Measurements from ENCODE around the gene SLC39A11. TPM values are rescaled to one million over a fixed set of nuclear protein-coding genes. Genes with fewer than 3 reads are reported as not detected.

SLC39A11 gene
- total RNA-seq, 2 experiments from 2014 or later = 9.7 to 12.2 TPM

- Mint-ChIP-seq H3K36me3 (ENCODE audit: low read depth) (peaks cover 95% of the 10 kb centered on the region), H3K4me3 (no peak overlapping the region), H3K27me3 (no peaks in the 10 kb centered on the region), H3K27ac (no peak overlapping the region), H3K4me1 (ENCODE audit: low read depth) (no peaks in the 10 kb centered on the region), H3K9me3 (peaks cover 24% of the 10 kb centered on the region)
- DNase-seq (no peak), ATAC-seq (ENCODE audit: poor library complexity) (no peak)
- no peaks in the 10 kb centered on the region for H3K27me3 ChIP-seq (ENCODE audit: control insufficient read depth in 1 of 2, insufficient read depth in 2 of 2, low read length in 2 of 2)
- intact Hi-C loops (cut with DNase I, micrococcal nuclease) = no loop called here
- POLR2A ChIA-PET = no interaction called here
- TF ChIP-seq CTCF (IDR thresholded peaks at IDR 0.05) = no peak
- no peak overlapping the region for H3K27ac ChIP-seq (ENCODE audit: low read depth in 1 of 2, low read length in 2 of 2)
- H3K36me3 ChIP-seq (ENCODE audit: insufficient read depth, low read length) = no peaks in the 10 kb centered on the region
- H3K9me3 ChIP-seq (ENCODE audit: control insufficient read depth in 1 of 2, insufficient read depth in 1 of 2, low read length in 2 of 2) = peaks cover 34 to 44% of the 10 kb centered on the region in 2 experiments
- CTCF ChIA-PET = no interaction called here
- no peak overlapping the region for H3K4me3 ChIP-seq (ENCODE audit: low read length)
- H3K4me1 ChIP-seq (ENCODE audit: insufficient read depth, low read length) = no peaks in the 10 kb centered on the region
Observed at GRCh38 chr17:72797142-72797541, 295.3 kb downstream of the SLC39A11 start.

- DNase-seq (no peak), ATAC-seq (ENCODE audit: poor library complexity) (no peak)
- Histone ChIP-seq H3K9me3 (ENCODE audit: control insufficient read depth in 1 of 2, insufficient read depth in 1 of 2, low read length in 2 of 2) (peaks cover 36 to 41% of the 10 kb centered on the region in 2 experiments), H3K27ac (ENCODE audit: low read depth in 1 of 2, low read length in 2 of 2) (no peak overlapping the region), H3K27me3 (ENCODE audit: control insufficient read depth in 1 of 2, insufficient read depth in 2 of 2, low read length in 2 of 2) (no peaks in the 10 kb centered on the region), H3K4me1 (ENCODE audit: insufficient read depth, low read length) (no peaks in the 10 kb centered on the region), H3K36me3 (ENCODE audit: insufficient read depth, low read length) (no peaks in the 10 kb centered on the region), H3K4me3 (ENCODE audit: low read length) (no peak overlapping the region)
- CTCF ChIA-PET = no interaction called here
- Mint-ChIP-seq H3K27me3 (no peaks in the 10 kb centered on the region), H3K36me3 (ENCODE audit: low read depth) (peaks cover 94% of the 10 kb centered on the region), H3K27ac (no peak overlapping the region), H3K4me1 (ENCODE audit: low read depth) (no peaks in the 10 kb centered on the region), H3K9me3 (peaks cover 24% of the 10 kb centered on the region), H3K4me3 (no peak overlapping the region)
- intact Hi-C loops (cut with DNase I, micrococcal nuclease) = no loop called here
- POLR2A ChIA-PET = no interaction called here
- TF ChIP-seq CTCF (IDR thresholded peaks at IDR 0.05) = no peak
Observed at GRCh38 chr17:72795941-72796340, 296.5 kb downstream of the SLC39A11 start.

- peaks cover 18% of the 10 kb centered on the region for H3K9me3 Mint-ChIP-seq
- POLR2A ChIA-PET = no interaction called here
- Histone ChIP-seq H3K36me3 (ENCODE audit: insufficient read depth, low read length) (no peaks in the 10 kb centered on the region), H3K9me3 (ENCODE audit: control insufficient read depth in 1 of 2, insufficient read depth in 1 of 2, low read length in 2 of 2) (peaks cover 24 to 31% of the 10 kb centered on the region in 2 experiments), H3K4me3 (ENCODE audit: low read length) (no peak overlapping the region), H3K27ac (ENCODE audit: low read depth in 1 of 2, low read length in 2 of 2) (no peak overlapping the region), H3K27me3 (ENCODE audit: control insufficient read depth in 1 of 2, insufficient read depth in 2 of 2, low read length in 2 of 2) (no peaks in the 10 kb centered on the region), H3K4me1 (ENCODE audit: insufficient read depth, low read length) (no peaks in the 10 kb centered on the region)
- no peak overlapping the region for H3K4me3 Mint-ChIP-seq
- TF ChIP-seq CTCF (IDR thresholded peaks at IDR 0.05) = no peak
- no peak for ATAC-seq (ENCODE audit: poor library complexity)
- peaks cover 83% of the 10 kb centered on the region for H3K36me3 Mint-ChIP-seq (ENCODE audit: low read depth)
- CTCF ChIA-PET = no interaction called here
- no peak for DNase-seq
- no peak overlapping the region for H3K27ac Mint-ChIP-seq
- intact Hi-C loops (cut with DNase I, micrococcal nuclease) = no loop called here
- no peaks in the 10 kb centered on the region for H3K4me1 Mint-ChIP-seq (ENCODE audit: low read depth)
- no peaks in the 10 kb centered on the region for H3K27me3 Mint-ChIP-seq
Observed at GRCh38 chr17:72794152-72794551, 298.3 kb downstream of the SLC39A11 start.
